ENCODE measurements around the gene ANK2.

The ANK2 gene

DNA sequence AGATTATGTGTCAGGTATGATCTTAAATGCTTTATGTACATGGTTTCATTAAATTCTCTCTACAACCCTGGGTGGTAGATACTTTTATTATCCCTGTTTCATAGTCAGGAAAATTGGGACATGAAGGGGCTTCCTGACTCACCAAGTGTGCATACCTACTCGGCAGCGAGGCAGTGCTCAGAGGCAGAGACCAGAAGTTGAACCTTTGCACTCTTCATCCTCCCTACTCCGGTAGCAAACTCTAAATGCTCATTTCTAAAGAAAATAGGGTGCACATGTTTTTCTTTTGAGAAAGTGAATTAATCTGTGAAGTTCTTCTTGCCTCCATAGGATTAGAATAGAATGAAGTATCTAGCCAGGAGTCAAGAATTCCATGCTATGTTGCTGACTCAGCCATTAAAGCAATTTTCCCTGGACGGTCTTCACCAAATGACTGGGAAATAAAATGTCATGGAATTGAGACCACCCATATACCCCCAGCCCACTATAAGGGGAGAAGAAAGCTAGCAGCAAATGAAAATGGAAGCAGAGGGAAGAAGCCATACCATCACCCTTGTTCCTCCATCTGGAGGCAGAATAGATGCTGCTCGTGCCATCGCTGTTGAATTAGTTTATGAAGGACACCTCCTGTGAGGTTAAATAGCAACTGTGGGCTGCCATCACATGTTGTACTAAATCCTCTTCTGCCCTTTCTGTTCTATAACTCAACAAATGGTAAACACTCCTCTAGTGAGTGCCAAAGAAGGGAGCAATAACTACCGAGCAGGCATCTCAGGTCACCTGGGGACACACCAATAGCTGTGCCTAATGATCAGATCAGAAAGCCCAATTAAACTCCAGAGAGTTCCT lies 356.6 kb downstream of the ANK2 start:
- no peak for DNase-seq

DNA sequence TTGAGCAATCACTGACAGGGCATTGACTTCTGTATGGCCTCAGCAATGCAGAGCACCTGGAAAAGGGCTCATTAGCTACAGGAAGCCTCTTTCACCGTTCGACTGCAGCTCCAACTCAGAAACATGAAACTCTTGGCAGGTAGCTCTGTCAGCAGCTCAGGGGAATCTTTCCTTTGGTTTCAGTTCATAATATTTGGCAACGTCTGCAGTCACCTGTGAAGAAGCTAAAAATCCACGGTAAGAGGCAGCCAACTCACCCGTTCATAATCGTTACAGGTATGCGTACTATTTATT lies 357.2 kb downstream of the ANK2 start:
- no peak for DNase-seq

DNA sequence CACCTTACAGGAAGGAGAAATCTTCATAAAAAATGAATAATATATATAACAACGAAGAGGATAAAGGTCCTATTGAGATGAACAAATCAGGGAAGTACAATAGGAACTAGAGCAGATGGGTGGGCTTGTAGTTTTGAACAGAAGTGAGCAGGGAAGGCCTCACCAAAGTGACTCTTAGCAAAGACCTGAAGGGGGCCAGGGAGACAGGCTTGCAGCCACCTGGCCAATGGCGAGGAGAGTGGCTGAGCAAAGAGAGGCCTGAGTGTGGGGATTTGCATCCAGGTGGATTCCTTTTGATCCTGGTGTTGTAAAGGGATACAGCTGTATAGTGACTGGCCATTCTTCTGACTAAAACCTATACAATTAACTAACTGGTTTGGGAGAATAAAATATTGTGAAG lies 358.0 kb downstream of the ANK2 start:
- no peak for DNase-seq

DNA sequence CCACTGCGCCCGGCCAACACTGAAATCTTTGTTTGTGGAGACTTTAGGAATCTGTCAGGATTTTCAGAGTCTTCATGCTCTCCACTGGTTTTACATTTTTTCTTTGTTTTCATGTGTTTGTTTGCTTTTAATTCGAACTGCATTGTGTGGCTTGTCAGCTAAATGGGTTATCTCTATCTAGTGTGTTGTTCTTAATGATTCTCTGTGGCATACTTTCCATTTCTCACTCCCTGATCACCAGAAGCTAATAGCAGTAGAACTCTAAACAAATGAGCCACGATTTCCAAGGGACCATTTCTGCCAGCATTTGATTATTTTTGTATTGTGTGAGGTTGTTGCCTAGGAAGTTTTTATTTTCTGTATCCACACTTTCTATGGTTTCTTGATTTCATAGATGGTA lies 359.7 kb downstream of the ANK2 start:
- DNase-seq, result no peak

DNA sequence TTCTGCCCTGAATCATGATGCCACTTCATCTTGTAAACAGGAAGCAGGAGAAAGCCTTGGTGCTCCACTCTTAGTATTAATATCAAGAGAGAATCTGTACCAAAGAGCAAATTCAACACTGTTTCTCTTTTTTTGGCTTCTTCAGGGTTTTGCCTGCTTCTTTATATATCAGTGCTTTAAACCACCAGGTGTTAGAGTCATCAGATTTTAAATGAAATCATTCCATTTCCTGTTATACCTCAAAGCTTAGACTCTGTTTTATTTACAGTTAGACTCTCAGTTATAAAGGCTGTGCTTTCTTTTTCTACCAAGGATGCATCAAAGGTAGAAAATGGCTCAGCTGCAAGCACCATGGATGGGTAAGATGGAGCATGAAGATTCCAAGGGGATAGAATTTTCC lies 361.2 kb downstream of the ANK2 start:
- DNase-seq, result no peak

DNA sequence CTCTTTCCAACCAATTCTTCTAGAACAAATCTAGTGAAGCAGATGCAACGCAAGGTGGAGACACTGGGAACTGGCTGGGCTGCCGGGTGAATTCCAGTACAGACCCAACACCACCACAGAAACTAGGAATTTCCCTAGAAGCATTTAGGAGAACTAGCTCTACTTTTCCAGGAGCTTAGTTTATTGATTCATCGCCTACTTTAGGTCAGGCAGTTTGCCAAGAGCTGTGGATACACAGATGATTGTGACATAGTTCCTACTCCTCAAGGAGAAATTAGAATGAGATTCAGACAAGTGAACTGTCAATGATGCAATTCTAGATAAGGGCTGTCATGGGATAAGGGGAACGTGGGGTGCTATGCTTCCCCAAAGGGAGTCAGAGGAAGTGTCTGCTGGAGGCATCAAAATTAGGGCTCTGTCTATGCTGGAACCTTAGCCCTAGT lies 362.1 kb downstream of the ANK2 start:
- DNase-seq, result no peak

DNA sequence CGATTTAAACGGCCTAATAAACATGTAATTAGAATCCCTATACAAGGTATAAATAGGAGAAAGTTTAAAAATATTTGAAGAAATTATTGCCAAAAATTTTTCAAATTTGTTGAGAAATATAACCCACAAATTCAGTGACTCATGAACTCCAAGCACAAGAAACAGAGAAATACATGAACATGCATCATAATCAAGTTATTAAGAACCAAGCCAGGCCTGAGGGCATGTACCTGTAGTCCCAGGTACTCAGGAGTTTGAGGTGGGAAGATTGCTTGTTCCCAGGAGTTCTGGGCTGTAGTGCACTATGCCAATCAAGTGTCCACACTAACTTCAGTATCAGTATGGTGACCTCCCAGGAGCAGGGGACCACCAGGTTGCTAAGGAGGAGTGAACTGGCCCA lies 370.2 kb downstream of the ANK2 start:
- no peak for DNase-seq

DNA sequence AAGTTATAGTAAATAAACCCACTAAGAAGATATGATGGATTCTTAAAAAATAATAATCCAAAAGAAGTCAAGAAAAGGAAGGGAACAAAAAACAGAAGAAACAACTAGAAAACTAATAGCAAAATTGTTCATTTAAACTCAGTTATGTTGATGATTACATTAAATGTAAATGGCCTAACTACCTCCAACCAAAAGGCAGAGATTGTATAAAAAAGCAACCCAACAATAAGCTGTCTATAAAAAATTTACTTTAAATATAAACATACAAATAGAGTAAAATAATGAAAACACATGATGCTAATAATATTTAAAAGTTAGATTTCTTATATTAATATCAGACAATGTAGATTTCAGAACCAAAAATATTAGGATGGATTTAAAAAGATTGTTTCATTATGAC lies 371.5 kb downstream of the ANK2 start:
- DNase-seq, result no peak

DNA sequence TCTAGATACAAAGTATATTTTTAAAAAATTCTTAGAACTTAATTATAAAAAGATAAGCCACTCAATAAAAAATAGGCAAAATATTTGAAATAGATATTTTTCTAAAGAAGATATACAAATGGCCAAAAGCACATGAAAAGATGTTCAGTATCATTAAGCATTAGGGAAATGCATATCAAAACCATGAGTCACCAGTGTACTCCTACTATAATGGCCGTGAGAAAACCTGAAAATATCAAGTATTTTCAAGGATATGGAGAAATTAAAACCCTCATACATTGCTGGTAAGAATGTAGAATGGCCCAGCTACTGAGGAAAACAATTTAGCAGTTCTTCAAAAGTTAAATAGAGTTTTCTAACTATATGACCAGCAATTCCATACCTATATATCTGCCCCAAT lies 374.2 kb downstream of the ANK2 start:
- DNase-seq, result no peak

DNA sequence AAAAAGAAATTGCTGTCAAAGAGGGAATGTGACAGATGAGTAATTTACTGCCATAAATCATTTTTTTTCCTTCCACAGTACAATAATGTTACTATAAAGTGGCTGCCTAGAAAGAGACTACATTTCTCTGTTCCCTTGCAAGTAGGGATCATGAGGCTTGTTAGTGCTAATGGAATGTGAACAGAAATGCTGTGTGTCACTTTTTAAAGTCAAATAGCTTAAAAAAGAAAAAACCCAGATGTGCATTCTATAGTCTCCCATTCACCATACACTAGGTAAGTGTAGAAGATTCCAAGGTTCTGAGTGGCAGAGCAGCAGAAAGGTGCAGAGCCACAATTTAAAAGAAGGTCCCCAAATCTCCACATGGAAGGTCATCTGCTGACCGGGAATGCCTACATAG lies 383.7 kb downstream of the ANK2 start:
- no peak for DNase-seq
